ENCODE measurements around the gene TACC3.
"Not testable (repeated sequence)": the region's sequence is repeated elsewhere in the genome, so short reads cannot be mapped to it uniquely, and the experiment has no call there.

Gene TACC3

GRCh38 chr4:1721003-1721665 is at the start of gene TACC3, which contains the start of gene TMEM129:
TACC3 (plus strand) TSS chr4:1721521; CDS start chr4:1723422, 1,901 bp downstream.
TMEM129 (minus strand) TSS chr4:1721323; CDS start chr4:1720837, 486 bp downstream.
- DNase-seq (ENCODE audit: low read depth in 2 of 2): peak; percentile 89

- no peak for DNase-seq (ENCODE audit: low read depth in 2 of 2)
Observed at GRCh38 chr4:1673671-1674070, 47.6 kb upstream of the TACC3 start.

- no peak for DNase-seq (ENCODE audit: low read depth in 2 of 2)
Observed at GRCh38 chr4:1674682-1675081, 46.6 kb upstream of the TACC3 start.

- DNase-seq (ENCODE audit: low read depth in 2 of 2): no peak
Observed at GRCh38 chr4:1675136-1675801, 46.1 kb upstream of the TACC3 start.

GRCh38 chr4:1675802-1676137 is 45.6 kb upstream of the TACC3 start:
- DNase-seq (ENCODE audit: low read depth in 2 of 2): no peak

GRCh38 chr4:1676605-1677525 is 44.5 kb upstream of the TACC3 start:
- no peak for DNase-seq (ENCODE audit: low read depth in 2 of 2)

GRCh38 chr4:1678244-1678643 is 43.1 kb upstream of the TACC3 start:
- no peak for DNase-seq (ENCODE audit: low read depth in 2 of 2)

GRCh38 chr4:1682860-1683259 is 38.5 kb upstream of the TACC3 start:
- DNase-seq (ENCODE audit: low read depth in 2 of 2): no peak

- DNase-seq (ENCODE audit: low read depth in 2 of 2): no peak
Observed at GRCh38 chr4:1683261-1683735, 38.0 kb upstream of the TACC3 start.

- peak in 1 of 2 experiments; percentile 88 for DNase-seq (ENCODE audit: low read depth in 2 of 2)
Observed at GRCh38 chr4:1683736-1684505, 37.4 kb upstream of the TACC3 start, which contains the start of gene FAM53A. FAM53A (minus strand) TSS chr4:1684313; CDS start chr4:1668741, 15,572 bp downstream.

GRCh38 chr4:1684506-1685234 is 36.7 kb upstream of the TACC3 start:
- DNase-seq (ENCODE audit: low read depth in 2 of 2): peak in 1 of 2 experiments; percentile 92

GRCh38 chr4:1685235-1686150 is 35.8 kb upstream of the TACC3 start:
- DNase-seq (ENCODE audit: low read depth in 2 of 2): no peak

- DNase-seq (ENCODE audit: low read depth in 2 of 2): no peak
Observed at GRCh38 chr4:1686440-1687036, 34.8 kb upstream of the TACC3 start.

GRCh38 chr4:1690698-1691097 is 30.6 kb upstream of the TACC3 start:
- DNase-seq (ENCODE audit: low read depth in 2 of 2): no peak

GRCh38 chr4:1691737-1692373 is 29.5 kb upstream of the TACC3 start:
- no peak for DNase-seq (ENCODE audit: low read depth in 2 of 2)

GRCh38 chr4:1693131-1693896 is 28.0 kb upstream of the TACC3 start:
- peak; percentile 53 to 66 for DNase-seq (ENCODE audit: low read depth in 2 of 2)

- DNase-seq (ENCODE audit: low read depth in 2 of 2): no peak
Observed at GRCh38 chr4:1695913-1696312, 25.4 kb upstream of the TACC3 start.

GRCh38 chr4:1701671-1702070 is 19.6 kb upstream of the TACC3 start:
- not testable (repeated sequence) for DNase-seq (ENCODE audit: low read depth in 2 of 2)

Data from stimulated activated CD4-positive, alpha-beta T cell treated with anti-CD3 and anti-CD28 coated beads, Interleukin-12 subunit alpha, Interleukin-12 subunit beta, amount 100 ng/mL, for 24 hours (primary cell).